RWPE2 (cell line): ENCODE results near the gene SLX4IP.

Experiments used
- ATAC-seq: fragments of 200-7000 bp; cut with Tn5 transposase; 3 replicates; pipeline ENCODE4 v1.9.1; 2021; ENCODE audit warnings: low read depth
- DNase-seq: peaks from one replicate; pipeline ENCODE4 v3.0.0-alpha.2; 2020; ENCODE audit warnings: low spot score
- H3K27ac ChIP-seq: fragments of 450-650 bp; 2 replicates; pipeline ENCODE4 v1.5.1; 2017; ENCODE audit warnings: mild to moderate bottlenecking; ENCODE audit not compliant: poor library complexity, severe bottlenecking
- H3K27me3 ChIP-seq: fragments of 250-450 bp; sonication (Bioruptor Pico); 2 replicates; pipeline ENCODE4 v1.5.1; 2021; ENCODE audit warnings: mild to moderate bottlenecking, moderate library complexity; ENCODE audit not compliant: insufficient read depth, poor library complexity, severe bottlenecking
- H3K36me3 ChIP-seq: fragments of 250-450 bp; sonication (Bioruptor Pico); 2 replicates; pipeline ENCODE4 v1.5.1; 2020; ENCODE audit warnings: low read depth, mild to moderate bottlenecking, moderate library complexity
- H3K4me1 ChIP-seq: fragments of 250-450 bp; sonication (Bioruptor Pico); 2 replicates; pipeline ENCODE4 v1.5.1; 2021; ENCODE audit warnings: mild to moderate bottlenecking, moderate library complexity; ENCODE audit not compliant: insufficient read depth, poor library complexity, severe bottlenecking
- H3K4me3 ChIP-seq: fragments of 250-450 bp; sonication (Bioruptor Pico); 2 replicates; pipeline ENCODE4 v1.5.1; 2021; ENCODE audit warnings: mild to moderate bottlenecking, moderate library complexity; ENCODE audit not compliant: severe bottlenecking
- H3K9me3 ChIP-seq: fragments of 250-450 bp; sonication (Bioruptor Pico); 2 replicates; pipeline ENCODE4 v1.5.1; 2021; ENCODE audit warnings: mild to moderate bottlenecking, moderate library complexity; ENCODE audit not compliant: severe bottlenecking
- CTCF ChIP-seq: fragments of 450-650 bp; IDR thresholded peaks from one replicate; pipeline ENCODE4 v1.5.1; 2017; ENCODE audit warnings: mild to moderate bottlenecking, moderate library complexity; ENCODE audit not compliant: poor library complexity, severe bottlenecking

Gene SLX4IP

GRCh38 chr20:10672624-10673127 lies 237.6 kb downstream of the SLX4IP start:
- H3K27ac ChIP-seq = peak overlapping the region; percentile 92
- no peak for TF ChIP-seq CTCF
- peaks cover 20% of the 10 kb centered on the region for H3K4me1 ChIP-seq
- H3K36me3 ChIP-seq = peaks cover 49% of the 10 kb centered on the region
- DNase-seq = peak; percentile 74
- peak overlapping the region; percentile 69 for H3K4me3 ChIP-seq
- ATAC-seq = no peak
- H3K27me3 ChIP-seq = no peaks in the 10 kb centered on the region
- no peaks in the 10 kb centered on the region for H3K9me3 ChIP-seq

- Histone ChIP-seq H3K4me1 (peaks cover 13% of the 10 kb centered on the region), H3K36me3 (peaks cover 43% of the 10 kb centered on the region), H3K27me3 (no peaks in the 10 kb centered on the region), H3K9me3 (no peaks in the 10 kb centered on the region), H3K4me3 (peak overlapping the region; percentile 69), H3K27ac (peak overlapping the region; percentile 92)
- TF ChIP-seq CTCF = no peak
- ATAC-seq (no peak), DNase-seq (no peak)
These were observed 238.2 kb downstream of the SLX4IP start for GRCh38 chr20:10673176-10673841.

- Histone ChIP-seq H3K9me3 (no peaks in the 10 kb centered on the region), H3K36me3 (peaks cover 35% of the 10 kb centered on the region), H3K4me1 (peaks cover 12% of the 10 kb centered on the region), H3K27ac (peak within 1 kb of the TSS; percentile 92), H3K27me3 (no peaks in the 10 kb centered on the region), H3K4me3 (peak within 1 kb of the TSS; percentile 69)
- no peak for TF ChIP-seq CTCF
- ATAC-seq (peak; percentile 53), DNase-seq (peak; percentile 96)
These were observed 239.0 kb downstream of the SLX4IP start, which contains the start of gene JAG1 for GRCh38 chr20:10673842-10674683. JAG1 (minus strand) TSS chr20:10673999; CDS start chr20:10673530, 469 bp downstream.

- DNase-seq (peak; percentile 81), ATAC-seq (peak; percentile 24)
- Histone ChIP-seq H3K27me3 (no peaks in the 10 kb centered on the region), H3K9me3 (no peaks in the 10 kb centered on the region), H3K4me3 (peak overlapping the region; percentile 69), H3K27ac (peak overlapping the region; percentile 92), H3K36me3 (peaks cover 28% of the 10 kb centered on the region), H3K4me1 (peaks cover 18% of the 10 kb centered on the region)
- peak; percentile 94 for TF ChIP-seq CTCF
These were observed 239.8 kb downstream of the SLX4IP start for GRCh38 chr20:10674684-10675449.
